Pulmonary artery endothelial cell (primary cell): Measurements from ENCODE around the gene AKAP5. TPM values are rescaled to one million over a fixed set of nuclear protein-coding genes. Genes with fewer than 3 reads are reported as not detected.

Experiments used
- total RNA-seq: library from RNA; depleted of rRNA; stranded (reverse); fragments of >200 nt; gene quantifications from 2 replicates; pipeline ENCODE4 v1.2.3, GENCODE V29; 2014

AKAP5 gene
- total RNA-seq, 1 donor from 2014 or later: 0.53 TPM

Other genes with a start within 250 kb of the AKAP5 start
- gene ESR2, start 171.1 kb upstream of the AKAP5 start, total RNA-seq: 0.13 and 0.99 TPM in 2 replicates
- 64.4 and 102 TPM in 2 replicates for gene MTHFD1, start 77.1 kb upstream of the AKAP5 start, total RNA-seq
- 3.7 and 4.3 TPM in 2 replicates for gene ZBTB25, start 38.3 kb downstream of the AKAP5 start, total RNA-seq
- gene ZBTB1, start 39.3 kb downstream of the AKAP5 start, total RNA-seq: 34.3 and 39.1 TPM in 2 replicates
- 3.9 and 5.5 TPM in 2 replicates for gene HSPA2, start 75.2 kb downstream of the AKAP5 start, total RNA-seq
- 0.35 and 0.73 TPM in 2 replicates for gene PPP1R36, start 84.5 kb downstream of the AKAP5 start, total RNA-seq
- 2.5 and 6.1 TPM in 2 replicates for gene PLEKHG3, start 238.9 kb downstream of the AKAP5 start, total RNA-seq